Type B pancreatic cell (in vitro differentiated cells): ENCODE measurements around the gene LEKR1. TPM values are rescaled to one million over a fixed set of nuclear protein-coding genes. Genes with fewer than 3 reads are reported as not detected.
"Not testable (repeated sequence)": the region's sequence is repeated elsewhere in the genome, so short reads cannot be mapped to it uniquely, and the experiment has no call there.

Experiments used
- DNase-seq: peaks from one replicate; pipeline ENCODE4 v3.0.0; 2021; ENCODE audit warnings: mixed read lengths; ENCODE audit not compliant: unreplicated experiment; ENCODE audit errors: extremely low spot score
- H3K27ac Mint-ChIP-seq: 2 replicates; pipeline ENCODE4 v1.8.0; 2021; ENCODE audit warnings: mild to moderate bottlenecking, mixed read lengths
- H3K27me3 Mint-ChIP-seq: 2 replicates; pipeline ENCODE4 v1.8.0; 2021; ENCODE audit warnings: mixed read lengths
- H3K36me3 Mint-ChIP-seq: 2 replicates; pipeline ENCODE4 v1.8.0; 2021; ENCODE audit warnings: mixed read lengths
- H3K4me1 Mint-ChIP-seq: one replicate; pipeline ENCODE4 v1.8.0; 2021; ENCODE audit warnings: mixed read lengths; ENCODE audit not compliant: unreplicated experiment
- H3K4me3 Mint-ChIP-seq: 2 replicates; pipeline ENCODE4 v1.8.0; 2021; ENCODE audit warnings: mild to moderate bottlenecking, mixed read lengths
- H3K9me3 Mint-ChIP-seq: 2 replicates; pipeline ENCODE4 v1.8.0; 2021; ENCODE audit warnings: mixed read lengths
- CTCF ChIP-seq: fragments of 200-600 bp; sonication (generic); conservative IDR thresholded peaks from 2 replicates; pipeline ENCODE4 v1.5.0; 2021; ENCODE audit warnings: antibody characterized with exemption, mild to moderate bottlenecking
- total RNA-seq: library from RNA; stranded (reverse); gene quantifications from 2 replicates; pipeline ENCODE4 v1.2.1, GENCODE V29; 2021; ENCODE audit warnings: low replicate concordance

The LEKR1 gene
- total RNA-seq, 1 donor from 2014 or later = 1.6 TPM

- peak overlapping the region; percentile 96 for H3K4me3 Mint-ChIP-seq
- peak overlapping the region; percentile 99 for H3K27ac Mint-ChIP-seq
- H3K4me1 Mint-ChIP-seq = peaks cover 39% of the 10 kb centered on the region
- no peaks in the 10 kb centered on the region for H3K9me3 Mint-ChIP-seq
- TF ChIP-seq CTCF = no peak
- no peaks in the 10 kb centered on the region for H3K36me3 Mint-ChIP-seq
- no peak for DNase-seq
- peaks cover 13% of the 10 kb centered on the region for H3K27me3 Mint-ChIP-seq
Measured at GRCh38 chr3:156817646-156818272, 8.4 kb upstream of the LEKR1 start.

- Mint-ChIP-seq H3K27me3 (peaks cover 13% of the 10 kb centered on the region), H3K36me3 (no peaks in the 10 kb centered on the region), H3K4me1 (peaks cover 36% of the 10 kb centered on the region), H3K9me3 (no peaks in the 10 kb centered on the region), H3K4me3 (peak overlapping the region; percentile 96), H3K27ac (peak overlapping the region; percentile 99)
- no peak for TF ChIP-seq CTCF
- DNase-seq = no peak
Measured at GRCh38 chr3:156818273-156818651, 7.9 kb upstream of the LEKR1 start.

GRCh38 chr3:156818890-156819289 lies 7.3 kb upstream of the LEKR1 start:
- peak overlapping the region; percentile 15 for H3K4me3 Mint-ChIP-seq
- peak overlapping the region; percentile 17 for H3K27ac Mint-ChIP-seq
- peaks cover 32% of the 10 kb centered on the region for H3K4me1 Mint-ChIP-seq
- TF ChIP-seq CTCF = no peak
- peaks cover 13% of the 10 kb centered on the region for H3K27me3 Mint-ChIP-seq
- no peak for DNase-seq
- no peaks in the 10 kb centered on the region for H3K36me3 Mint-ChIP-seq
- no peaks in the 10 kb centered on the region for H3K9me3 Mint-ChIP-seq

GRCh38 chr3:156819842-156820691 lies 6.1 kb upstream of the LEKR1 start:
- Mint-ChIP-seq H3K9me3 (no peaks in the 10 kb centered on the region), H3K36me3 (no peaks in the 10 kb centered on the region), H3K27me3 (peaks cover 13% of the 10 kb centered on the region), H3K4me3 (no peak overlapping the region), H3K27ac (no peak overlapping the region), H3K4me1 (peaks cover 32% of the 10 kb centered on the region)
- no peak for TF ChIP-seq CTCF
- no peak for DNase-seq

GRCh38 chr3:156820692-156821080 lies 5.5 kb upstream of the LEKR1 start:
- H3K27me3 Mint-ChIP-seq = peaks cover 9% of the 10 kb centered on the region
- peaks cover 28% of the 10 kb centered on the region for H3K4me1 Mint-ChIP-seq
- H3K4me3 Mint-ChIP-seq = no peak overlapping the region
- no peaks in the 10 kb centered on the region for H3K36me3 Mint-ChIP-seq
- H3K27ac Mint-ChIP-seq = no peak overlapping the region
- TF ChIP-seq CTCF = no peak
- DNase-seq = no peak
- no peaks in the 10 kb centered on the region for H3K9me3 Mint-ChIP-seq

GRCh38 chr3:156822626-156823260 lies 3.4 kb upstream of the LEKR1 start:
- H3K9me3 Mint-ChIP-seq, DNase-seq, H3K36me3 Mint-ChIP-seq, H3K4me3 Mint-ChIP-seq, H3K27ac Mint-ChIP-seq, H3K27me3 Mint-ChIP-seq: not testable (repeated sequence)
- peaks cover 32% of the 10 kb centered on the region for H3K4me1 Mint-ChIP-seq
